NT2/D1 (cell line): ENCODE measurements around the gene DMAC2L.

Experiments used
- YY1 ChIP-seq: IDR thresholded peaks from 2 replicates; pipeline ENCODE4 v1.6.1; 2011; ENCODE audit not compliant: insufficient read length, insufficient read depth
- ZNF274 ChIP-seq: IDR thresholded peaks from 2 replicates; pipeline ENCODE4 v1.6.1; 2011; ENCODE audit warnings: mild to moderate bottlenecking, low read depth, low read length

GRCh38 chr14:50301914-50302313, 10.2 kb upstream of the DMAC2L start:
- TF ChIP-seq ZNF274 (no peak), YY1 (no peak)
